ENCODE data around the gene NCOA7.

The NCOA7 gene

GRCh38 chr6:125787791-125788190, 3.0 kb upstream of the NCOA7 start:
- Histone ChIP-seq H3K4me2 (ENCODE audit: low read depth, low read length) (no peak overlapping the region), H3F3A (ENCODE audit: insufficient read depth, low read length) (peaks cover 25% of the 10 kb centered on the region), H3K36me3 (replicated peaks; ENCODE audit: insufficient read depth, low read length) (no peaks in the 10 kb centered on the region), H3K9ac (ENCODE audit: low read length) (no peak overlapping the region), H3K27me3 (replicated peaks; ENCODE audit: insufficient read depth, low read length) (no peaks in the 10 kb centered on the region), H3K9me3 (replicated peaks; ENCODE audit: insufficient read depth, low read length) (no peaks in the 10 kb centered on the region), H3K27ac (ENCODE audit: low read length) (no peak overlapping the region), H3K9me2 (replicated peaks; ENCODE audit: insufficient read depth, low read length) (no peaks in the 10 kb centered on the region), H4K20me1 (ENCODE audit: insufficient read depth, low read length) (no peaks in the 10 kb centered on the region), H3K4me1 (ENCODE audit: low read length) (peaks cover 16% of the 10 kb centered on the region), H2AFZ (ENCODE audit: low read length) (no peak overlapping the region), H3K4me3 (ENCODE audit: low read length) (no peak overlapping the region), H3K79me2 (ENCODE audit: low read length) (peaks cover 10% of the 10 kb centered on the region; the same call in 1 of the 2 replicates)
- DNase-seq = no peak
- TF ChIP-seq EZH2 (optimal IDR thresholded peaks at IDR 0.05; ENCODE audit: low read depth, low read length) (no peak), CTCF (IDR thresholded peaks at IDR 0.05; ENCODE audit: low read length) (no peak), EZH2phosphoT487 (IDR thresholded peaks at IDR 0.05; ENCODE audit: low read length) (no peak)

- H3K4me2 ChIP-seq (ENCODE audit: low read depth, low read length) = peak overlapping the region; percentile 95
- H3K36me3 ChIP-seq (replicated peaks; ENCODE audit: insufficient read depth, low read length) = no peaks in the 10 kb centered on the region
- peaks cover 25% of the 10 kb centered on the region for H3F3A ChIP-seq (ENCODE audit: insufficient read depth, low read length)
- H3K4me3 ChIP-seq (ENCODE audit: low read length) = peak overlapping the region; percentile 97
- DNase-seq = no peak
- H4K20me1 ChIP-seq (ENCODE audit: insufficient read depth, low read length) = no peaks in the 10 kb centered on the region
- H3K27me3 ChIP-seq (replicated peaks; ENCODE audit: insufficient read depth, low read length) = no peaks in the 10 kb centered on the region
- H3K79me2 ChIP-seq (ENCODE audit: low read length) = 0 out of 2 replicates have a peak, but pooled peaks cover 9% of the 10 kb centered on the region
- no peak for TF ChIP-seq CTCF (IDR thresholded peaks at IDR 0.05; ENCODE audit: low read length)
- no peak for TF ChIP-seq EZH2phosphoT487 (IDR thresholded peaks at IDR 0.05; ENCODE audit: low read length)
- TF ChIP-seq EZH2 (optimal IDR thresholded peaks at IDR 0.05; ENCODE audit: low read depth, low read length) = no peak
- H3K4me1 ChIP-seq (ENCODE audit: low read length) = peaks cover 16% of the 10 kb centered on the region
- H3K9ac ChIP-seq (ENCODE audit: low read length) = peak overlapping the region; percentile 80; the same call in 1 of the 2 replicates
- no peaks in the 10 kb centered on the region for H3K9me3 ChIP-seq (replicated peaks; ENCODE audit: insufficient read depth, low read length)
- peak overlapping the region; percentile 73 for H3K27ac ChIP-seq (ENCODE audit: low read length)
- peak overlapping the region; percentile 95 for H2AFZ ChIP-seq (ENCODE audit: low read length)
- no peaks in the 10 kb centered on the region for H3K9me2 ChIP-seq (replicated peaks; ENCODE audit: insufficient read depth, low read length)
Measured at GRCh38 chr6:125789167-125789566, 1.6 kb upstream of the NCOA7 start.

GRCh38 chr6:125789576-125790357, 993 bp upstream of the NCOA7 start:
- H3K27me3 ChIP-seq (replicated peaks; ENCODE audit: insufficient read depth, low read length) = no peaks in the 10 kb centered on the region
- H3K79me2 ChIP-seq (ENCODE audit: low read length) = 0 out of 2 replicates have a peak, but pooled peaks cover 9% of the 10 kb centered on the region
- peak overlapping the region; percentile 95 for H2AFZ ChIP-seq (ENCODE audit: low read length)
- peak overlapping the region; percentile 73 for H3K27ac ChIP-seq (ENCODE audit: low read length)
- H3K4me3 ChIP-seq (ENCODE audit: low read length) = peak overlapping the region; percentile 97
- DNase-seq = peak; percentile 58
- H3K9me2 ChIP-seq (replicated peaks; ENCODE audit: insufficient read depth, low read length) = no peaks in the 10 kb centered on the region
- H3K4me2 ChIP-seq (ENCODE audit: low read depth, low read length) = peak overlapping the region; percentile 95
- H3F3A ChIP-seq (ENCODE audit: insufficient read depth, low read length) = peaks cover 25% of the 10 kb centered on the region
- peak overlapping the region; percentile 80 for H3K9ac ChIP-seq (ENCODE audit: low read length)
- no peaks in the 10 kb centered on the region for H3K36me3 ChIP-seq (replicated peaks; ENCODE audit: insufficient read depth, low read length)
- peaks cover 16% of the 10 kb centered on the region for H3K4me1 ChIP-seq (ENCODE audit: low read length)
- H3K9me3 ChIP-seq (replicated peaks; ENCODE audit: insufficient read depth, low read length) = no peaks in the 10 kb centered on the region
- TF ChIP-seq EZH2 (optimal IDR thresholded peaks at IDR 0.05; ENCODE audit: low read depth, low read length) (no peak), CTCF (IDR thresholded peaks at IDR 0.05; ENCODE audit: low read length) (no peak), EZH2phosphoT487 (IDR thresholded peaks at IDR 0.05; ENCODE audit: low read length) (no peak)
- H4K20me1 ChIP-seq (ENCODE audit: insufficient read depth, low read length) = no peaks in the 10 kb centered on the region

Measured in MM.1S (cell line).